ENCODE results near the gene PAX9. TPM values are rescaled to one million over a fixed set of nuclear protein-coding genes. Genes with fewer than 3 reads are reported as not detected.
A peak's percentile ranks its signal among the peaks of the same experiment; 100 is the strongest.

PAX9 gene
- total RNA-seq, 1 experiment from 2014 or later = 5.5 TPM

DNA sequence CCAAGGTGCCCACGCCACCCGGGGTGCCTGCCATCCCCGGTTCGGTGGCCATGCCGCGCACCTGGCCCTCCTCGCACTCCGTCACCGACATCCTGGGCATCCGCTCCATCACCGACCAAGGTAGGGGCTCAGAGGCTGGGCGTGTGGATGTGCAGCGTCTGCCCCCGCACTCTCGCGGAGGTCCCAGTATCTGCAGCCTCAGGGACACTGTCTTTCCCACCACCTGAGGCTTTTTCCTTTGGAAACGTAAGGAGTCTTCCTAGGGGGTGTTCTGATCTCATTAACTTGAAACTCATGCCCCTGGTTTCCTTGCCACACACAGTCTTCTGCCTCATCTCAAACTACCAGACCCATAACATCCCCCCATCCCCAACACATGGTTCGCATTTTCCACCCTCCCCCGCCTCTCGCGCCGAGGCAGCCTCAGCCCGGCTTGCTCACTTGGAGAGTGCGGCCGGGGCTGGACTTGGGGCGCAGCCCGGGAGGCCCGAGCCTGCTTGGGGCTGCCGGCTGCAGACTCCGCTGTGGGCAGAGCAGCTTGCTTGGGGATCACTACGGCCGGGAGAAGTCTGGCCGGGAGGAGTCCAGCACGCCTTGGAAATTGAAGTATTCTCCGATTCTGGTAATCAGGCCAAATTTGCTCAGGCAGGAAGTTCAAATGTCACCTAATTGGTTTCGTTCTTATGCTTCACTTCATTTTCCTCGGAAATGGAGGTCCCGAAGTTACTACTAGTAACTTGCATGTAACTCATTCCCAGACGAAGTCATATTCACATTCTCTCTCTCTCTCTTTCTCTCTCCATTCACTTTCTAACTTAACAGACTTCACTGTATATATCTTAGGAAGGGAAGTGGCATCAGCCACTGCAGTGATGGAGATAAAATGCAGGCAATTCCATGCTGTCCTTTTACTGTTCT, 2.0 kb downstream of the PAX9 start:
- POLR2A ChIA-PET = interaction anchor here (0.7 to 2.7 kb wide), 5 partner anchors 28 to 459 kb away, joined by 4 to 29 read pairs (median 5); no protein-coding TSS in a partner anchor
- TF ChIP-seq, protein P1, sequence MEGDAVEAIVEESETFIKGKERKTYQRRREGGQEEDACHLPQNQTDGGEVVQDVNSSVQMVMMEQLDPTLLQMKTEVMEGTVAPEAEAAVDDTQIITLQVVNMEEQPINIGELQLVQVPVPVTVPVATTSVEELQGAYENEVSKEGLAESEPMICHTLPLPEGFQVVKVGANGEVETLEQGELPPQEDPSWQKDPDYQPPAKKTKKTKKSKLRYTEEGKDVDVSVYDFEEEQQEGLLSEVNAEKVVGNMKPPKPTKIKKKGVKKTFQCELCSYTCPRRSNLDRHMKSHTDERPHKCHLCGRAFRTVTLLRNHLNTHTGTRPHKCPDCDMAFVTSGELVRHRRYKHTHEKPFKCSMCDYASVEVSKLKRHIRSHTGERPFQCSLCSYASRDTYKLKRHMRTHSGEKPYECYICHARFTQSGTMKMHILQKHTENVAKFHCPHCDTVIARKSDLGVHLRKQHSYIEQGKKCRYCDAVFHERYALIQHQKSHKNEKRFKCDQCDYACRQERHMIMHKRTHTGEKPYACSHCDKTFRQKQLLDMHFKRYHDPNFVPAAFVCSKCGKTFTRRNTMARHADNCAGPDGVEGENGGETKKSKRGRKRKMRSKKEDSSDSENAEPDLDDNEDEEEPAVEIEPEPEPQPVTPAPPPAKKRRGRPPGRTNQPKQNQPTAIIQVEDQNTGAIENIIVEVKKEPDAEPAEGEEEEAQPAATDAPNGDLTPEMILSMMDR (IDR thresholded peaks at IDR 0.05; ENCODE audit: unreplicated experiment) = no peak
- Mint-ChIP-seq H3K4me1 (ENCODE audit: insufficient read depth, unreplicated experiment) (peaks cover 27% of the 10 kb centered on the region), H3K36me3 (ENCODE audit: insufficient read depth, unreplicated experiment) (peaks cover 19% of the 10 kb centered on the region), H3K4me3 (ENCODE audit: unreplicated experiment) (peak overlapping the region; percentile 97), H3K27me3 (ENCODE audit: insufficient read depth, unreplicated experiment) (no peaks in the 10 kb centered on the region), H3K27ac (ENCODE audit: low read depth, unreplicated experiment) (peak overlapping the region; percentile 72), H3K9me3 (ENCODE audit: unreplicated experiment) (no peaks in the 10 kb centered on the region)
- intact Hi-C loops (cut with micrococcal nuclease) = loop anchor here (5.0 kb wide), 2 partner anchors 84 to 279 kb away; no protein-coding TSS in a partner anchor
- CTCF ChIA-PET = interaction anchor here (1.2 to 7.5 kb wide), 3 partner anchors 15 to 459 kb away, joined by 3 to 41 read pairs (median 19); no protein-coding TSS in a partner anchor
- no TSS peak for BruUV-seq (replicated peaks)
- DNase-seq (ENCODE audit: unreplicated experiment) = peak; percentile 45

DNA sequence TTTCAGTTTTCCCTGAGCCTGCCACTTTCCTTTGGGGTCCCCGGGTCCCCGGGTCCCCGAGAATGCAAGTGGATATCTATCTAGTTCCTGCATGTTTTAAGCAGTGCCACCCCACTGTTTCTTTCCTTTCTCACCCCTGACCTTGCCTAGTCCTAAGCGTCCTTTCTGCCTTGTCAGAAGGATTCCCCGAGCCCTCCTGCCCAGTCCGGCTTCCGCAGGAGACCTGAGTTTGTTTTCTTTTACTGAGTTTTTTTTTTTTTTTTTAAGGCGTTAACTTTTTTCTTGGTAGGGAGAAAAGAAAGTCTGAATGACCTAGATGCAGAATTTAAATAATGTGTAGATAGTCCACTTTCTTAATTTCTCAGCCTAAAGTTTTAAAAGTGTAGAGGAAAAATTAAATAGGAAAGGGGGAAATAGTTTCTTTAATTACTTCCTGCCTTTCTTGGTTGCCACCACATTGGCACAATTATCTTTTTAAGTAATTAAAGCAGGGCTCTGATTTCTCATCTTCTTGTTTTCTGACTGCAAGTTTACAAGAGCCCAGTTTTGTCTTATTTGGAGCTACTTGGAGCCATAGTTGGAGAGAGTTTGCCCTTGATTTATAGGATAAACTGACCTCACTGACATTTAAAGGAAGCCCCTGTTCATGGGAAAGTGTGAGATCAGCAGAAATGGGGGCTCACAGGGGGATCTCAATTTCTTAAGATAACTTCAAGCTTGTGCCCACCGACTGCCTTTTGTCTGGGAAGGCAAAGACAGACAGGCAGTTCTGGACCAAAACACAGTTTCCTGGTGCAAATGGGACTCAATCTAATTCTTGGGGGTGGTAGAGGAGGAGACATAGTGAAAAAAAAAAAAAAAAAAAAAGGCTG, 2.9 kb downstream of the PAX9 start:
- BruUV-seq (replicated peaks) = TSS peak; percentile 39
- ChIA-PET CTCF (interaction anchor here (0.7 to 1.4 kb wide), 2 partner anchors 277 to 780 kb away, joined by 3 read pairs; no protein-coding TSS in a partner anchor), POLR2A (interaction anchor here (0.7 kb wide), 2 partner anchors 62 to 453 kb away, joined by 4 to 7 read pairs; no protein-coding TSS in a partner anchor)
- H3K9me3 Mint-ChIP-seq (ENCODE audit: unreplicated experiment) = no peaks in the 10 kb centered on the region
- H3K27ac Mint-ChIP-seq (ENCODE audit: low read depth, unreplicated experiment) = peak overlapping the region; percentile 72
- intact Hi-C loops (cut with micrococcal nuclease) = loop anchor here (5.0 kb wide), 2 partner anchors 83 to 278 kb away; no protein-coding TSS in a partner anchor
- H3K4me3 Mint-ChIP-seq (ENCODE audit: unreplicated experiment) = peak overlapping the region; percentile 97
- peaks cover 27% of the 10 kb centered on the region for H3K4me1 Mint-ChIP-seq (ENCODE audit: insufficient read depth, unreplicated experiment)
- peaks cover 19% of the 10 kb centered on the region for H3K36me3 Mint-ChIP-seq (ENCODE audit: insufficient read depth, unreplicated experiment)
- TF ChIP-seq, protein P1 (IDR thresholded peaks at IDR 0.05; ENCODE audit: unreplicated experiment) = no peak
- DNase-seq (ENCODE audit: unreplicated experiment) = no peak
- no peaks in the 10 kb centered on the region for H3K27me3 Mint-ChIP-seq (ENCODE audit: insufficient read depth, unreplicated experiment)

DNA sequence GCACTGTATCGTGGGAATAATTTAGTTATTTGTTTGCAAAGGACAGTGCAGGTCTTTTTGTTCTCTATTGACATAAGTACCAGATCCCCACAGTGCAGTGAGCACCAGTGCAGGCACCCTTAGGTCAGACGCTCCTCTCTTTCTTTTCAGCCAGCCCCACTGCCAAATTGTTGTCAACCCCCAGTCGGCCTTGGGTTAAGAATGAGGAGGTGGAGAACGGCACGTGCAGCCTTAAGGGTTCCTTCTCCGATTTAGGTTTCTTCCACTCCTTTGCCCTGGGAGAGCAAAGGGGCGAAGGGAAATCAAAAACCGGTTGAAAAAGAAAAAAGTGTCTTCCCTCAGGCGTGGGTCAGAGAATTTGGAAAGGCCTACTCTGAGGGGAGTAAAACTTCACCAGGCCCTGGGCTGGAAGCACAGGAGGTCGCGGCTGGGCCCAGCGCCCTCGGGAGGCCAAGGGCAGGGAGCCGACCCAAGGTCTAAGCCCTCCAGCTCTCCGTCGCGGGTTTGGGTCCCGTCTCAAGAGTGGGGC, 4.3 kb downstream of the PAX9 start:
- H3K4me3 Mint-ChIP-seq (ENCODE audit: unreplicated experiment) = no peak overlapping the region
- H3K27ac Mint-ChIP-seq (ENCODE audit: low read depth, unreplicated experiment) = no peak overlapping the region
- intact Hi-C loops (cut with micrococcal nuclease) = no loop called here
- H3K4me1 Mint-ChIP-seq (ENCODE audit: insufficient read depth, unreplicated experiment) = peaks cover 27% of the 10 kb centered on the region
- TF ChIP-seq, protein P1 (IDR thresholded peaks at IDR 0.05; ENCODE audit: unreplicated experiment) = no peak
- CTCF ChIA-PET = interaction anchor here (0.6 kb wide), 1 partner anchor 124 kb away, joined by 3 read pairs; no protein-coding TSS in a partner anchor
- peaks cover 19% of the 10 kb centered on the region for H3K36me3 Mint-ChIP-seq (ENCODE audit: insufficient read depth, unreplicated experiment)
- H3K9me3 Mint-ChIP-seq (ENCODE audit: unreplicated experiment) = no peaks in the 10 kb centered on the region
- DNase-seq (ENCODE audit: unreplicated experiment) = no peak
- H3K27me3 Mint-ChIP-seq (ENCODE audit: insufficient read depth, unreplicated experiment) = no peaks in the 10 kb centered on the region
- POLR2A ChIA-PET = no interaction called here
- BruUV-seq (replicated peaks) = no TSS peak
